T follicular helper cell (primary cell): ENCODE results near the gene CNBP.

Experiments used
- DNase-seq: peaks from one replicate; pipeline ENCODE4 v3.0.0-alpha.2; 2020; ENCODE audit warnings: low read depth

Gene CNBP

DNA sequence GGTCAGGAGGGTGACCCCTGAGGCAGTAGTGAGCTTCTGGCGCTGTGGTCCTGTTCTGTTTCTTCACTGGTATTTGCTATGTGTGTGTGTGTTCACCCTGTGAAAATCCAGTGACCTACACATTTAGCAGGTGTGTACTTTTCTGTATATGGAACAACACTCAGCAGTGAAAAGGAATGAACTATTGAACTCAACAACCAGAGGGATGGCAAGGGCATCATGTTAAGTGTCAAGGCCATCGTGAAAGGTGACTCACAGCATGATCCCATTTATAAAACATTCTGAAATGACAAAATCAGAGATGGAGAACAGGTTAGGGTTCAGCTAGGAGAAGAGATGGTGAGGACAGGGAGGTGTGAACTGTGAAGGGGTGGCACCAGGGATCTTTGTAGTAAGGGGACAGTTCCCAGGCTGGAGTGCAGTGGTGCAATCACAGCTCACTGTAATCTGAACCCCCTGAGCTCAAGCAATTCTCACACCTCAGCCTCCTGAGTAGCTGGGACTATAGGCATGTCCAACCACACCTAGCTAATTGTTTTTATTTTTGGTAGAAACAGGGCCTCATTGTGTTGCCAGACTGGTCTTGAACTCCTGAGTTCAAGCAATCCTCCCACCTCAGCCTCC is 52.1 kb downstream of the CNBP start:
- DNase-seq, result no peak

- no peak for DNase-seq
Observed at GRCh38 chr3:129130291-129130813, 53.3 kb downstream of the CNBP start.

DNA sequence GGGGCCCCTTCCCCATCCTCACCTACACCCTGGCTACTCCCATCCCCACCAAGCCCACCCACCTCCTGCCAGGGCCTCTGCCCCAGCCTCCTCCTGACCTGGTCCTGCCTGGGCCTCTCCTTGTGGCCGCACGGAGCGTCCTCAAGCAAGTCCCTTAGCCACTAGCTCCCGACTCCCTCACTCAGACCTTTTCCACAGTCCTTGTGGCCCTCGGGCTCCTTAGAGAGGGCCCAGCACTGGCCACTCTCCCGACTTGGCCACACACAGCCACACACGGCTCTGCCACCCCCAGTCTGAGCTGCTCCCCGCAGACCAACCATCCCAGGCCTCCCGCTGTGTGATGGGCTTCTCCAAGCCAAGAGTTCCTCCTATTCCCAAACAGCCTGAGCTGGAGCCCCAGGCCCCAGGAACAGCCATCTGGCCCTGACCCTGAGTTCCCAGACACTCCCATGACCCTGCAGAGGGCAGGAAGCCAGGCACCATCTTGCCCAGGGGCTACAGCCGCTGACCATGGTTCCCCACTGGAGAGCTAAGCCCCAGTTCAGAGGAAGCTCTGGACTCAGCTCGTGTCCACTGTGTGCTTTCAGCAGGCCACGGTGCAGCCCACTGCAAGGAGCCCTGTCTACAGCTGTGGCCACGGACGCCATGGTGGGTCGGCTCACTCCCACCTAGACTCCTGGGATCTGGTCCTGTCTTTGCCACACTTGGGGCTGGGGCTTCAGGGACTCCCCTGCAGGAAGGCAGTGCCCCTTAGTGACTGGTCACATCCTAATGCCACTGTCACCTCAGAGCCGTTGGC is 55.1 kb downstream of the CNBP start:
- DNase-seq, result no peak

DNA sequence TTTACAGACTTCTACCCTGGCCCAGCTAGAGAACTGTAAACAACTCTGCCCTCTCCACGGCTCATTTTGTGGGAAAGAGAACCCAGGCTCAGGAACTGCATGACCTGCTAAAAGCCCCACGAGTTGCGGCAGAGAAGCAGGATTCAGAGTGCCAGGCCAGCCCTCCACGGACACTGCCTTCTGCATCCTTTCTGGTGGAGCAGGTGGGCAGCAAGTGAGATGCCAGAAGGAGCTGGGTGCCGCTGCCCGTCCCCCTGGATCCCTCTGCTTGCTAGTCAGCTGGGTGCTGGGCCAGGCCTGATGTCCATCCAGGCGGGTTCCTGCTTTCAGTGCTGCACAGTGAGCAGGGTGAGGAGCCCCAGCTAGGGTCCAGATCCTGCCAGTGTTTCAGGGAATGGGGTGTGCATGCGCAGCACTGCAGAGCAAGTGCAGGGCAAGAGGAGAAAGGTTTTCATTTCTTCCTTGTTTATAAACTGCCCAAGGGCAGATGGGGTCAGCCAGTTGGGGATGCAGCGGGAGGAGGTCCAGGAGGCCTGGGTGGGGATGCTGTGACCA is 56.9 kb downstream of the CNBP start:
- no peak for DNase-seq

- no peak for DNase-seq
Observed at GRCh38 chr3:129123314-129124060, 60.2 kb downstream of the CNBP start.

- DNase-seq, result no peak
Observed at GRCh38 chr3:129122412-129123011, 61.2 kb downstream of the CNBP start.

- DNase-seq, result peak; percentile 86
Observed at GRCh38 chr3:129121792-129122411, 61.8 kb downstream of the CNBP start, which contains the start of gene RAB43. TSS of gene RAB43 (minus strand) at chr3:129121804. CDS start at chr3:129121489, 315 bp downstream.

- no peak for DNase-seq
Observed at GRCh38 chr3:129121016-129121791, 62.5 kb downstream of the CNBP start.

- peak; percentile 83 for DNase-seq
Observed at GRCh38 chr3:129120254-129121004, 63.3 kb downstream of the CNBP start.

DNA sequence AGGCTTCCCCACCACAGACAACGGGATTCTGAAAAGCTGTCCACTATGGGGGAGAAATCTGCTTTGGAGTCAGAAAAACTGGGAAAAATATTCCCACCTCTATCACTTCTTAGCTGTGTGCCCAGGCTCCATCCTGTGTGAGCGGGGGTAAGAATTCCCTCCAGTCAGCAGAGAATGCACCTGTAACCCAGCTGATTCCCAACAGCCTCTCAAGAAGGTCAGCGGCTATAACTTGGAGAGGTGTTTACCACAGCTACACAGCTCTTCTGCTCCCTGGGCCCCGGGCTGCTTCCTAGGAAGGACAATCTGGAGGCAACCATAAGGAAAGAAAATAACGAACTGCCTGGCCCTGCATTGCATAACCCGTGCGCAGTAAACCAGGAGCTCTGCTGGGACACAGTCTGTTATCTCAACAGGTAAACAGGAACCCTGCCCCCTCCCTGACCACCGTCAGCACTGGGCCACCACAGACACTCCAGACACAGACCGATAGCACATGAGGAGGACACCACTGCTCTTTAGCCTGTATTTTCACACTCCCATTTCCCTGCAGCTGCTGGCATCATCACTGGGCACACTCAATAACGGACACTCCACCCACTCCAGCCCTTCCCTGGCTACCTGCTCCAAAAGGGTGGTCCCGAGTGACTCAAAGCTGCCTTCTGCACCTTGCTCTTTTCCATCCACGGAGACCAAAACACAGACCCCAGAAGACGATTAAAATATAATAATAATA is 64.2 kb downstream of the CNBP start:
- DNase-seq, result no peak

- DNase-seq, result peak; percentile 48
Observed at GRCh38 chr3:129118745-129119144, 65.0 kb downstream of the CNBP start.
